Epidermal melanocyte (primary cell): Measurements from ENCODE around the gene PCBP4.
"Not testable (repeated sequence)": the region's sequence is repeated elsewhere in the genome, so short reads cannot be mapped to it uniquely, and the experiment has no call there.

ENCODE experiments used
- DNase-seq: peaks from one replicate; pipeline ENCODE4 v3.0.0; 2011; ENCODE audit warnings: low spot score; ENCODE audit not compliant: insufficient read length

PCBP4 gene

DNA sequence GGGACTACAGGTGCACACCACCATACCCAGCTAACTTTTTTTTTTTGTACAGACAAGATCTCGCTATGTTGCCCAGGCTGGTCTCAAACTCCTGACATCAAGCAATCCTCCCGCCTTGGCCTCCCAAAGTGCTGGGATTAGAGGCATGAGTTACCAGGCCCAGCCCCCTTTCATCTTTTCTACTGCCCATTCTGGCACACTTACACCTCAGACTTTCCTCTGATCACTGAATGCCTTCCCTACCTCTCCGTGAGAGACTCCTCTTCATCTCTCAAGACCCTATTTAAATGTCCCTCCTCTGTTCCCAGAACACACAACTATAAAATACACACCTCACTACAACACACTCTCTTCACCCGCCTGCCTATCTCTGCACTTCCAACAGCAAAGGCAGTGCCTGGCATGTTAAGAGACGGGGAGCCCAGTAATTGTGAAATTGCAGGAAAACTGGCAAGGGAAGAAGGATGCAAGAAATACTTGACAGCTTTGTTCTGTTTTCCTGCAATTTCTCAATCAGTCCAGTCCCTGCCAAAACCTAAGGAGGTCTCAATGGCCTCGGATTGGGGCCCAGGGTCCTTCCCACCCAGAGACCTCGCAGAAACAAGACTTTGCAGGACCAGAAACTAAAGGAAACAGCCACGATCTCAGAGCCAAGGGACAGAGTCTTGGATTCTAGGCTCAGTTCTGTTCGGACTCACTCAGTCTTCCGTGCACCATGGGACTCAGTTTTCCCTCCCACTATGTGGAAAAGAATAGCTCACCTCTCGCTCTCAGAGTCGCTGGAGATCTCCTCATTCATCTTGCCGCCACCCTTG is 26.4 kb downstream of the PCBP4 start:
- DNase-seq = no peak

- no peak for DNase-seq
These were observed 28.4 kb downstream of the PCBP4 start for GRCh38 chr3:51938780-51939425.

DNA sequence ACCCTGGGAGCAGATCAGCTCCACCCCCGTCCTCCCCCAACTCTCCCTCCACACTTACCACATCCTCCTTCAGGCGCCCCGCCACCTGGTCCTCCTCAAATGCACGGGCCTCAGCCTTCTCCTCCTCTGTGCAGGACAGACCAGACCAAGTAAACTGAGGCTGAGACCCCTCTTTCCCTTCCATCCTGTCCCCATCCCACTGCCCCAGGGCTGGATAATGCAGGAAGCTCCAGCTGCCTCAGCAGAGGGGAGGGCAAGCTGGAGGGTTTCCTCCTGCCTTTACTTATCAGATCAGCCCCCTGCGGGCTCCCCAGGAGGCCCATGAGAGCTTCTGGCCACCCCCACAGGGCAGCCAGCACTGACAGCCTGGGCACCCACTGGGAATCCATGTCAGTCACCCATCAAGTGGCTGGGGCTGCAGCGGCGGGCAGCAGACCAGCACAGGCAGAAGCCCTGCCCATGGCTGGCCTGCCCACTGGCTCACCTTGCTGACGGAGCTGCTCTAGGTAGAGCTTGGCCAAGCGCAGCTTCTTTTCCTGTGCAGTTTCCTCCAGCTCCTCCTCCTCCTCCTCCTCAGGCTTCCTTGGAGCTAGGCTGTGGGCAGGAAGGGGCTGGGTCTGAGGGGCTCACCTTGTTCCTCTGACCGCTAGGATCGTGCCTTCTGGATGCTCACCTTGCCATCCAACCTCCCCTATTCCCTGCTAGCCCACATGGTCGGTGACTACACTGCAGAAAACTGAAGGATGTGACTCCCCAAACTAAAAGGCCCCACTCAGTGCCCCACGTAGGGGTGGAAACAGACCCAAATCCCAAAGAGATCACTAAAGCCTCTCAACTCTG is 29.4 kb downstream of the PCBP4 start:
- no peak for DNase-seq

- no peak for DNase-seq
These were observed 30.2 kb downstream of the PCBP4 start for GRCh38 chr3:51937014-51937413.

- DNase-seq = no peak
These were observed 31.1 kb downstream of the PCBP4 start for GRCh38 chr3:51935886-51936755.

DNA sequence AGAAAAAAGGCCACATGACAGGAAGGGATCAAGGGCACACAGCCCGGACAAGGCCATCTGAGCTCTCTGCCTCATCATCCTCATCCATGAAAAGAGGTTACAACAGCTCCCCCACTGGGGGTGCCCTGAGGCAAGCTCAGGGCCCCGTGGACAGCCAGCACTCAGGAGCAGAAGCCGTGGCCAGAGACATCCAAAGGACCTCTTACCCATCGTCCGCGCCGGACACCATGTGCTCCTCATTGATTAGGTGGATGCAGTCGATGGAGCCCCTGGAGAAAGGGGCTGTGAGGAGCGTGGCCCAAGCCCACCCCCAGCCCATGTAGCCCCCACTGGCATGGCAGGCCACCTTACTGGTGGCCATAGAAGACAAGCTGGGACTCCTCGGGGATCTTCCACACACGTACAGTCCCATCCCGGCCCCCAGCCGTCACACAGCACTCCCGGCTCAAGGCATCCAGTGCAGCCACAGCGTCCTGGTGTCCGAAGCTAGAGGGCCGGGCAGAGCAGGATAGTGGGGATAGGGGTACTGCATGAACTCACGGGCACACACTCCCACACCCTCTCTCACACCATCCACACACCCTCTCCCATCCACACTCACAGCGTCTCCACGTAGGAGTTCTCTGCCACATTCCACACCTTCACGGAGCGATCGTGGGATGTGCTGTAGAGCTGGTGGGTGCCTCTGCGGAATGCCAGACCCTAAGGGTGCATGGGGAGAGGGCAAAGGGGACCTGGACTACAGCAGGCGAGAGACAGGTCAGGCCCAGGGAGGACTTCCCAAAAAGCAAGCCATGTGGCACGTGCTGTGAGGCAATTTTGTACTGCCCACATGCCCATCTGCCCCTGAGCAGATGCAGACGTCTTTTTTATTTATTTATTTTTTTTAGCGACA is 32.0 kb downstream of the PCBP4 start:
- no peak for DNase-seq

DNA sequence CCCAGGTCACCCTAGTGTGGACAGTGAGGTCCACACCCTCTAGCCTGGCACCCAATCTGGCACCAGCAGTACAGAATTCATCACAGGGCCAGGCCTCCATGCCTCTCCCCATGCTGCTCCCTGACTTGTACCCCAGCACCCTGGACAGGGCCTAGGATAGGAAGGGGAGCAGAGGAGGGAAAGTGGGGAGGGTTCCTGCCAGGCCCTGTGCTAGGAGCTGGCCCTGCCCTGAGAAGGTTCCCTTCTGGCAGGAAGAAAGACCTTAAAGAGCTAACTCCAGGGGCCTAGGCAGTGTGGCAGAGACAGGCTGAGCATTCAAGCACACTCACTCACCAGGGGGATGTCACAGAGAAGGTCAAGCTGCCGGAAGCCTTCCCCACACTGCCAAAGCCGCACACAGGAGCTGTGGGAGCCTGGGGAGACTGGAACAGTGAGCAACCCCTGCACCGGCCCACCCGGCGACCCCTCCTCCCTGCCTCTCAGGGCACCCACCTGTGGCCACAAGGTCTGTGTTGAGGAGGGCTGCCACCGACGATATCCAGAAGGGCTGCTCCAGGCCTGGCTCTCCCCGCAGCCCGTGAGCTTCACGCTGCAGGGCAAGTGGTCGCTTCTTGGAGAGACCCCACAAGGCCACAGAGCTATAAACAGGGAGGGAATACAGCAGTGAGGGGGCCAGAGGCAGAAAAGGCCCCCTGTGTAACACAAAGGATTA is 33.0 kb downstream of the PCBP4 start:
- DNase-seq = no peak

GRCh38 chr3:51933471-51934138 is 33.6 kb downstream of the PCBP4 start:
- no peak for DNase-seq

DNA sequence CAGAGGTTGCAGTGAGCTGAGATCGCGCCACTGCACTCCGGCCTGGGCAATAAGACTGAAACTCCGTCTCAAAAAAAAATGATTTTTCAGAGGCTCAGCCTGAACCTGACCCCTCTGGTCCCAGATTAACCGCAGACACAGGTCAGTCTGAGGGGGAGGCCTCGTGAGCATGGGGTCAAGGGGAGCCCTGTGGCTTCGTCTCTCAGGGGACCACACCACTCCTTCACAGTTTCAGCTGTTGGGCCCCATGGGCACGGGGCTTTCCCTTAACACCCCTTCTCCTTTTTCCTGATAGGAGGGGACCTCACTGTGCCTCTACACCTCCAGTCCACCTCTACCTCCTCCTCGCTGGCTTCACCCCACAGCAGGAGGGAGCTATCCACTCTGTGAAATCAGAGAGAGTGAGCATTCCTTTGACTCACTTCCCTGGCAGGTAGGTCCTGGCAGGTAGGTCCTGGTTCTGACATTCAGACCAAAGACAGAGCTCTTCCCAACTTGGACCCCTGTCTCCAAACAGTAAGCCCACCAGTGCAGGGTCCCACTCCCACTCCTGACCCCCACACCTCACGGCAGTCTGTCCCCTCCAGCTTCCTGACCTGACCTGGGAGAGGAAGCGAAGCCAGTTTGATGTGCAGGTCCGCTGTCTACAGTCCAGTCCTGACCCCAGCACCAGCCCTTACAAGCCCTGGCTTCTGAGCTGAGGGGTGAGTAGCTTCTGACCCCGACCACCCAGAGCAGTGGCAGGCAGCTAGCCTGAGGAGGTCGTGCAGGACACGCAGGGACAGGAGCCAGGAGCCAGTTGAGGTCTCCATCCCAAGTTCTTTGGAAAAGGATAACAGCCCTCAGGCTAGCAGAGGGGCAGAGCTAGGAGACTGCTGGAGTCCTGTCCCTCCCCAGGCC is 34.5 kb downstream of the PCBP4 start:
- no peak for DNase-seq

DNA sequence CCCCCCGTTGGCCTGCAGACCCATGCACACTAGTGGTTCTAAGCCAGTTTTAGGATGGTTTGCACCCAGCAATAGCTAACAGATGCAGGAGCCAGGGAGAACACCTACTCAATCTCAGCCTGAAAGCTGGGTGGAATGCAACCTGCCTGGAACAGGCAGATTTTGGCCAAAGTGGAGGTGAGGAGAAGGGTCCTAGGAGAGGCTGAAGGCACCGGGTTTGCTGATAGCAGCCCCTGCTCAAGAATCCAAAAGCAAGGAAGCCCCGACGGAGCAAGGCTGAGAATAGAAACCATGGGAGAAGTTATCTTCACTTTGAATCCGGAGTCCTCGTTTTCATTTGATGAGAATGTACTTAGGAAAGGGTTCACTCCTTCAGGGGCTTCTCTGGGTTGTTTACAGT is 35.5 kb downstream of the PCBP4 start:
- DNase-seq = no peak

DNA sequence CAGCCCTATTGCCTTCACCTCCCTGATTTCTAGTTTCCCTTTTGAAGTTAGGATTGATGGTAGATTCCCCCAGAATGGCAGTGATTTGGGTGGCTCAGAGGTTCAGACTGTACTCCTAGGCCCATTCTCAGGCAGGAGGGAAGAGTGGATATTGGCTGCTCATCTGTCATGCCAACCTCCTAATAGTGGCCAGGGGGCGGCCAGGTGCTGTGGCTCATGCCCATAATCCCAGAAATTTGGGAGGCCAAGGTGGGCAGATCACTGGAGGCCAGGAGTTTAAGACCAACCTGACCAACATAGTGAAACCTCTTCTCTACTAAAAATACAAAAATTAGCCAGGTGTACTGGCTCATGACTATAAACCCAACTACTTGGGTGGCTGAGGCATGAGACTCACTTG is 36.8 kb downstream of the PCBP4 start:
- no peak for DNase-seq

DNA sequence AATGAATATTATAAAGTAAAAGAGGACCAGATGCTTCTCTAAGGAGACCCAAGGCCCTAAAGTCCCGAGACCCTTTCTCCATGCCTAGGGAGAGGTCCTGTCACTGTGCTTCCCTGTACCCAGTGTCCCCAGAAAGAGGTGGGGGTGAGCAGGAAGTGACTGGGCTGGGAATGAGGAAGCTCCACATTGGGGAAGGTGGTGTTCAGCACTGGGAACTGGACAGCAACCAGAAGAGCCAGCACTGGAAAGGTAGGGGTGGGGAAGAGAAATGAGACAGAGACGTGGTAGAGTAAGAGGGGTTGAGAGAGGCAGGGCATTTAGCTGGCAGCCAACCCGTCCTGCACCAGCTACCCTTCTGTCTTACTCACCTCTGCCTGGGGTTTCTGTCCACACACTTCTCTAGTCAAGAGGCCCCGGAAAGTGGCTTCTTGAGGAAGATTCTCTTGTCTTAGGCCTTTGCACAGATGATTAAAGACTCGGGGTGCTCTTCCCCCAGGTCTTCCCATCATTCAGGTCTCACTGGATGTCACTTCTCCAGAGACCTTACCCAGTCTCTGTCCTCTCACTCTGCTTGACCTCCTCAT is 37.7 kb downstream of the PCBP4 start:
- DNase-seq = no peak

GRCh38 chr3:51928981-51929380 is 38.3 kb downstream of the PCBP4 start:
- not testable (repeated sequence) for DNase-seq

DNA sequence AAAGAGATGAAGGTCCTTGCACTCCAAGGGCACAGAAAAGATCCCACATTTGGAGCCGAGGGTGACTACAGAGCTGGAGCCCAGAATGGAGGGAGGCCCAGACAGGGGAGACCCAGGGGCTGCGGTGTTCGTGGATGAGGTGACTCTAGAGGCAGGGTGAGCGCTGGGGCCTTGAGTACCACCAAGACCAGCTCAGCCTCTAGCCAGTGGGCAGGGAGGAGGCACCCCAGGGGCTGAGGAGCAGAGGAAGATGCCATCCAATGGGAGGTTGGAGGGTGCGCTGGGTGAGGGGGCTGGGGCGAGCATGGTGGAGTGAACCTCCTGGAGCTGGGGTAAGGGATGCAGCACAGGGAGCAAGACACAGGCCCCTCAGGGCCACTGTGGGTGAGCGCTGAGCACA is 38.8 kb downstream of the PCBP4 start:
- no peak for DNase-seq

DNA sequence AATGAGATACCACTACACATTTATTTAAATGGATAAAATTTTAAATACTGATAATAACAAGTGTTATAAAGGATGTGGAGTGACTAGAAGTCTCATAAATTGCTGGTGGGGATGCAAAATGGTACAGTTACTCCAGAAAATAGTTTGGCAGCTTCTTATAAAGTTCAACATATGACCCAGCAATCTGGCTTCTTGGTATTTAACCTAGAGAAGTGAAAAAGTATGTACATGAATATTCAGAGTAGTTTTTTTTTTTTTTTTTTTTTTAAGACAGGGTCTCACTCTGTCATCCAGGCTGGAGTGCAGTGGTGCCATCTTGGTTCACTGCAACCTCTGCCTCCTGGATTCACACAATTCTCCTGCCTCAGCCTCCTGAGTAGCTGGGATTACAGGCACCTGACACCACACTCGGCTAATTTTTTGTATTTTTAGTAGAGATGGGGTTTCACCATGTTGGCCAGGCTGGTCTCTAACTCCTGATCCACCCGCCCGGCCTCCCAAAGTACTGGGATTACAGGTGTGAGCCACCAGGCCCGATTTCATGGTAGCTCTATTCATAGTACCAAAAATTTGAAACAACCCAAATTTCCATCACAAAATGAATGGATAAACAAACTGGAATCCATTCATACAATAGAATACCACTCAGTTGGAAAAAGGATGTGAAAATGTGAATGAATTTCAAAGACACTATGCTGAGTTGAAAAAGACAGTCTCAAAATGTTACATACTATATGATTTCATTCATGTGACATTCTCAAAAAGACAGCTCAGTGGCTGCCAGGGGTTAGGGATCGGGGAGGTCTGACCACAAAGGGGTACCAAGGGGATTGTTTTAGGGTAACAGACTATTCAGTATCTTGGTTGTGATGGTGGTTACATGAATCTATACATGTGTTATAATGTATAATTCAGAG is 39.9 kb downstream of the PCBP4 start:
- DNase-seq = no peak

DNA sequence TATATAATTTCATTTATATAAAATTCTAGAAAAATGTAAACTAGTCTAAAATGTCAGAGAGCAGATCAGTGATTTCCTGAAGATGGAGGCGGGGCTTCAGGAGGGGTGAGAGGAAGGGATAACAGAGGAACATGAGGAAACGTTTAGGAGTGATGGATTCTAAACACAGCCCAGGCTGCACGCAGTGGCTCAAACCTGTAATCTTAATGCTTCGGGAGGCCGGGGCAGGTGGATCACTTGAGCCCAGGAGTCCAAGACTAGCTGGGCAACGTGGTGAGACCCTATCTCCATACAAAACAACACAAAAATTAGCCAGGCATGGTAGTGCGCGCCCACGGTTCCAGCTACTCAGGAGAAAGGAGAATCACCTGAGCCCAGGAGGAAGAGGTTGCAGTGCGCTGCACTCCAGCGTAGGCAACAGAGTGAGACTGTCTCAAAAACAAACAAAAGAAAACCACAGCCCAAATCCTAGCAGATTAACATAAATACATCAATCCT is 46.1 kb downstream of the PCBP4 start:
- DNase-seq = no peak
